Ishikawa (cell line): ENCODE results near the gene UST.

Source experiments
- CEBPB ChIP-seq: IDR thresholded peaks from 2 replicates; pipeline ENCODE4 v1.6.1; 2012
- CREB1 ChIP-seq: IDR thresholded peaks from 2 replicates; pipeline ENCODE4 v1.6.1; 2012; ENCODE audit warnings: low read depth
- EGR1 ChIP-seq: IDR thresholded peaks from 2 replicates; pipeline ENCODE4 v1.6.1; 2012
- EP300 ChIP-seq: IDR thresholded peaks from 2 replicates; pipeline ENCODE4 v1.6.1; 2012; ENCODE audit warnings: borderline replicate concordance
- FOXM1 ChIP-seq: IDR thresholded peaks from 2 replicates; pipeline ENCODE4 v1.6.1; 2012; ENCODE audit warnings: low read depth, borderline replicate concordance
- NFIC ChIP-seq: IDR thresholded peaks from 2 replicates; pipeline ENCODE4 v1.6.1; 2012
- RAD21 ChIP-seq: IDR thresholded peaks from 2 replicates; pipeline ENCODE4 v1.6.1; 2012; ENCODE audit warnings: low read depth
- REST ChIP-seq: IDR thresholded peaks from 2 replicates; pipeline ENCODE4 v1.6.1; 2012; ENCODE audit warnings: low read depth, mild to moderate bottlenecking
- TAF1 ChIP-seq: IDR thresholded peaks from 2 replicates; pipeline ENCODE4 v1.6.1; 2012; ENCODE audit warnings: low read depth, mild to moderate bottlenecking
- TCF12 ChIP-seq: IDR thresholded peaks from 2 replicates; pipeline ENCODE4 v1.6.1; 2012; ENCODE audit warnings: low read depth
- TEAD4 ChIP-seq: IDR thresholded peaks from 2 replicates; pipeline ENCODE4 v1.6.1; 2012
- YY1 ChIP-seq: IDR thresholded peaks from 2 replicates; pipeline ENCODE4 v1.6.1; 2012; ENCODE audit warnings: low read depth
- ZBTB7A ChIP-seq: IDR thresholded peaks from 2 replicates; pipeline ENCODE4 v1.6.1; 2012; ENCODE audit warnings: low read depth
- TF ChIP-seq, protein P1 (sequence below): IDR thresholded peaks from 2 replicates; pipeline ENCODE4 v1.6.1; 2012
- TF ChIP-seq, protein P2 (sequence below): IDR thresholded peaks from 2 replicates; pipeline ENCODE4 v1.6.1; 2012

The UST gene

DNA sequence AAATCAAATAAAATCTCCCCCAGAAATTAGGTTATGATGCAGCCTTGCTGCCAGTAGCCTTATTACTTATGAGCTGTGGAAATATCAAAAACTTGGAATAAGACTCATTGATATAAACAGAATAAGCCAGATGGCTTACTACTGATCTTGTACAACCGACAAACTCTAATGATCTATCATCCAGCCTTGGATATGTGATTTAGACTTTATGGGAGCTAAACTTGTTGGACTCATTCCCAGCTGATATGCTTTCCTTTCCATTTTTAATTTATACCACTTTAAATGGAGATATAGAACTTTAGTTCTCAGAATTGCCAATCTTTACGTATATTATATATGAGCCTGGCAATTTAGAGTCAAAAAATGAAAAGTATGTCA is 5.0 kb downstream of the UST start:
- TF ChIP-seq, protein P1, sequence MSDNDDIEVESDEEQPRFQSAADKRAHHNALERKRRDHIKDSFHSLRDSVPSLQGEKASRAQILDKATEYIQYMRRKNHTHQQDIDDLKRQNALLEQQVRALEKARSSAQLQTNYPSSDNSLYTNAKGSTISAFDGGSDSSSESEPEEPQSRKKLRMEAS: no peak
- TF ChIP-seq YY1 (no peak), CEBPB (no peak), TAF1 (no peak), TEAD4 (no peak), CREB1 (no peak), EGR1 (no peak), EP300 (no peak), FOXM1 (no peak), REST (no peak), ZBTB7A (no peak), NFIC (no peak), RAD21 (no peak), TCF12 (no peak)
- TF ChIP-seq, protein P2, sequence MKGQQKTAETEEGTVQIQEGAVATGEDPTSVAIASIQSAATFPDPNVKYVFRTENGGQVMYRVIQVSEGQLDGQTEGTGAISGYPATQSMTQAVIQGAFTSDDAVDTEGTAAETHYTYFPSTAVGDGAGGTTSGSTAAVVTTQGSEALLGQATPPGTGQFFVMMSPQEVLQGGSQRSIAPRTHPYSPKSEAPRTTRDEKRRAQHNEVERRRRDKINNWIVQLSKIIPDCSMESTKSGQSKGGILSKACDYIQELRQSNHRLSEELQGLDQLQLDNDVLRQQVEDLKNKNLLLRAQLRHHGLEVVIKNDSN: no peak

GRCh38 chr6:148757944-148758480 is 11.2 kb downstream of the UST start:
- TF ChIP-seq, protein P1: no peak
- no peak for TF ChIP-seq EP300

GRCh38 chr6:148758492-148758891 is 11.7 kb downstream of the UST start:
- TF ChIP-seq FOXM1: no peak
- no peak for TF ChIP-seq CEBPB
- TF ChIP-seq ZBTB7A: no peak
- TF ChIP-seq, protein P1: no peak
- no peak for TF ChIP-seq TAF1
- no peak for TF ChIP-seq TEAD4
- TF ChIP-seq, protein P2: no peak
- no peak for TF ChIP-seq TCF12
- TF ChIP-seq YY1: no peak
- TF ChIP-seq NFIC: no peak
- TF ChIP-seq RAD21: no peak
- TF ChIP-seq CREB1: no peak
- TF ChIP-seq EP300: no peak
- TF ChIP-seq REST: no peak
- TF ChIP-seq EGR1: no peak

DNA sequence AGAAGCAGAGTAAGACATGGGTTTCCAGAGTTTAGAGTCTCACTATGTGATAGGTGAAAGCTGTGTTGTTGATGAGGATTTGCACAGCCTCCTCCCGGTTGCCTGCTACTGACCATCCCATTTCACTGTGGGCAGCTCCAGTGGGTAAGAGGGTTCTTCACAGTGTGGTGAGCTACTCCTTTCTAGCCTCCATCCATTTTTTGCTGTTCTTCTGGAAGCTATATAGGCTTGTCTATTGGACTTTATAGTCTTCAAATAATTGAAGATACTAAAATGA is 13.4 kb downstream of the UST start:
- TF ChIP-seq FOXM1 (no peak), CEBPB (no peak), TEAD4 (no peak), CREB1 (no peak)

DNA sequence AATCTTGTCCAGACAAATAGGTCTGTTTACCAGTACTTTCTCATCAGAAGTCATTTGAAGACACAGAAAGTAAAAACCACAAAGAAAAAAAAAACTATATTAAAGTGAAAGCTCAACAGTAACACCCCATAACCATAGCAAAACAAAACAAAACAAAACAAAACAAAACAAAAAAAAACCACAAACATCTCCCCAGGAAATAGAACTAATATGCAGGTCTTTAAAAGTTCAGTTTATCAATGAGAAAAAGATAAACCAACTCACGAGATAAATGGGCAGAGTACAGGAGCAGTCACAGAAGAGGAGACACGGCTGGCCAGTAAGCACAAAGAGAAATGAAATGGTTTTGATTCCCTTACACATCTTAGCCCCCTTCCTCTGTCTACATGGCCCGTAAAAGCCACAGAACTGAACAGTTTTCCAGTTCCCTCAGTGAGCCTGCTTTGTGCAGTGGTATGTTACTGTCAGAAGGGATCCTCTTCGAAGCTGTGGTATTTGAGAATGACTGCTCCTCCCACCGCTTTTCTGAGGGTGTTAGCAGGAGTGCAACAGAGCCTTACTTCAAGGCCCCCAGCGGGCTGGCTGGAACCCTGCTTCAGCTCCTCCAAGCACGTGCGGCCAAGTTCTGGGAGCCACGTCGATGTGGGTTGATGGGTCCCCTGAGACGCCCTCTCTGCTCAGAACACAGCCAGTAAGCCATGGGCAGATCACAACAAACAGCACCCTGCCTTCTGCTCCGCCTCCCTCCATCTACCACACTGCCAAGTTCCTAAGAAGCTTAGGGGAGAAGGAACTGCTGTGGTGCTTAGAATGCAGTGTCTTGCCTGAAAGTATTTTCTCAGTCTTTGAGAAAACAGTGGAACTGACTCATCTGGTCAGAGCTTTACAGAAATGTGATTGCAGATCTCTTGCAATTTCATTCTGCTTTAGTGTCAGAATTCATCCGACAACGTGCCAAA is 14.0 kb downstream of the UST start:
- TF ChIP-seq TEAD4: no peak
- no peak for TF ChIP-seq ZBTB7A
- TF ChIP-seq, protein P2: no peak
- no peak for TF ChIP-seq TCF12
- no peak for TF ChIP-seq EGR1
